GM18909 (cell line): ENCODE data around the gene TUT7.
A peak's percentile ranks its signal among the peaks of the same experiment; 100 is the strongest.
"Not testable (repeated sequence)": the region's sequence is repeated elsewhere in the genome, so short reads cannot be mapped to it uniquely, and the experiment has no call there.

Experiments
- ATAC-seq: cut with Tn5 transposase; IDR thresholded peaks from one replicate; pipeline ENCODE4 v1.9.1; 2021; ENCODE audit warnings: mild to moderate bottlenecking; ENCODE audit not compliant: unreplicated experiment, poor library complexity

TUT7 gene

DNA sequence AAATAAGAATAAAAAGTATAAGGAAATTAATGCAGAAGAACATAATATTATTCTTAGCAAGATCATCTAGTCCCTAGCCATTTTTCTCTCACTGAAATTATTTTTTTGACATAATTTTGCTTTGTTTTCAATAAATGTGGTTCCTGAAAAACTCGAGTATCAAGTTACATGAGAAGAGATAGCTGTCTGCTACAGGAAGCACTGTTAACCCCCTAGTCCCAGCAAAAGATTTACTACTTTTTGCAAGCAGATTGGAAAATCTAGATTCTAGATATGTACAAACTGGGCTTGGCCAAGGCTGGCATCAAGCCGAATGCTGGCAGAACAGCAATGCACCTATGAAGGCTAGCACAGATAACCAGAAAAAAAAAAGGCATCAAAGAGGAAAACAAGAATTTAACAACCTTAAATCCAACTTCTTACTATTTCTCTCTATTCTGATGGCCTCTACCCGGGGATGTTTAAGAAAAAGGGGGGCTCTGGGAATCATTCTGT lies 49.9 kb downstream of the TUT7 start:
- no peak for ATAC-seq

DNA sequence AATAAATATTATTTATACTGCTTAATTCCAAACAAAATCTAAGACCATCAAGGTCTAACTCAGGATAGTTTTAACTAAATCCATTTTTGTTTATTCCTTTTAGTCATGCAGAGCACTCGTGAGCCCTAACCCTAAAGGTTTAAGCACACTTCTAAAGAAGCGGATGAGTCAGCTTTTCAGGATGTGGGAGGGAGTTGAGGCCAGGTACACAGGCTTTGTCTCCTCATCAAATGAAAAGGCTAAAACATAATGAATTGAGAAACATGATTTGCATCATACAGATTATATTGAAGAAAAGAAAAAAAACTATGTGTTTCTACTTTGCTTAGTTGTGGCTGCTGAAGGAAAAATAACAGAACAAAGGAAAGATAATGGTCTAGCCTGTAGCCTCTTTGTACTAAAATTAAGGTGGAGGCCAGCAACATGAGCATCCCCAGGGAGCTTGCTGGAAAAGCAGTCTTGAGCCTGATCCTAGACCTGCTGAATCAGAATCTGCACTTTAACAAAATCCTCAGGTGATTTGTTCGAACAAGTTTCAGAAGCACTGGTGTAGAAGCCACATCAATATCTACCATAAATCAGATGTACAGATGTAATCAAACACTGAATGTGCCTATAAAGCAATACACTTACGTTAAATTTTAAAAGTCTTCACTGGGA lies 50.8 kb downstream of the TUT7 start:
- ATAC-seq: no peak

DNA sequence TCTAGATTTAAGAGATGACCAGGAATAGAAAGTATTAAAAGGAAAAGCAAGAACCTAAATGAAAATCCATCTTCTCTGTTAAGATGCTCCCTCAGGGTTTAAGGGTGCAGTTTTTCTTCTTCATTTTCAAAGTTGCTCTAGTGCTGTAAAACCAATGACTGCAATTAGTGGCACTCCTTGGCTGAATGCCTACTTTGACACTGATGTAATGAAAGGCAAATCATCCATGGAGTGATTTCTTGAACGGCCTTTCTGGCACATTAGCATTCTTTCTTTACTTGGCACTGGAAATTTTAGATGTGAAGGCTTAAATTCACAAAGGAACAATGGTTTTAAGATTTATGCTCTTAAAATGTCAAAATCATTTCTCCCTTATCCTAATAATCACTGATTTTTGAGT lies 52.5 kb downstream of the TUT7 start:
- no peak for ATAC-seq

DNA sequence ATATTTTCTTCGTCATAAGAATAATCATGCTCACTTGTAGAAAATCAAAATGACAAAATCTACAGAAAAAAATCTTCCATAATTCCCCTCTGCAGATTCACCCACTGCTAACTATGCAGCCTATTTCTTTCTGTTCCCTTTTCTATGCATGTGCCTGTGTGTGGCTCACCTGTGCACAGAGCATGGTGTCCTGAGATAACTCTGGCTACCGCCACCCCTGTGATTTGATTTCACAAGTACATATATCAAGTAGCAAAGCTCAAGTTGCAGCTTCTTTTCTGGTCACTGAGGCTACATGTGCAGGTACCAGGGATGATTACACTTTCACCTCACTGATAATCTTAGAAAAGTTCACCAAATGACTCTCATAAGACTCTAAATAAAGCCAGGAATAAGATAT lies 53.5 kb downstream of the TUT7 start:
- no peak for ATAC-seq

DNA sequence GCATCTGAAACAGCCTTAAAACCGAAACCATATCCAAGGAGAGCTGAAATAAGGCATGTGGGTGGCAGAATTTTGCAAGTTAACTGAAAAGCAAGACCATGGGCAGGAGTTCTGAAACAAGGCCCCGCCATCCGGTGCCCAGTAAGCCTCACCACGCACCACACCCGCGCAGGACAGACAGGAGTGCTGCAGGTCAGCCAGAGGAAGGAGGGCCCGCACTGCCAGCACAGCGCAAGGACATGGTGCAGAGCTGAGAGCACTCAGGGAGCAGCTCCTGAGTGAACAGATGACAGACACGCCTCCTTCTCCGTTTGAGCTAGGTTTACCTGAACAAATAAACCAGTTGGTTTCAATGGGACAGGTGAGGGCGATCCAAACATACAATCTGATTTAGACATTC lies 55.3 kb downstream of the TUT7 start:
- no peak for ATAC-seq

DNA sequence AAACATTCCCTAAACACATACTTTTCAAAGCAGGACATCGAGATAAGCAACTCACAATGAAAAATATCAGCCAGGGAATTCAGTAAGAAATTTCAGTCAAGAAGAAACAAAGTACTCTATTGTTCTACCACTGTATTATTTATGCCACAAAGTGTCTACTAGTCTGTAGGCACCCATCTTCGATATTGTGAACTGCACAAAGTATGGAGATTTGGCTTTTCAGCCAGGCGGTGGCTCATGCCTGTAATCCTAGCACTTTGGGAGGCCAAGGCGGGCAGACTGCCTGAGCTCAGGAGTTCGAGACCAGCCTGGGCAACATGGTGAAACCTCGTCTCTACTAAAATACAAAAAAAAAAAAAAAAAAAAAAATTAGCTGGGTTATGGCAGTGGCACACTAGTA lies 63.9 kb downstream of the TUT7 start:
- ATAC-seq: not testable (repeated sequence)

DNA sequence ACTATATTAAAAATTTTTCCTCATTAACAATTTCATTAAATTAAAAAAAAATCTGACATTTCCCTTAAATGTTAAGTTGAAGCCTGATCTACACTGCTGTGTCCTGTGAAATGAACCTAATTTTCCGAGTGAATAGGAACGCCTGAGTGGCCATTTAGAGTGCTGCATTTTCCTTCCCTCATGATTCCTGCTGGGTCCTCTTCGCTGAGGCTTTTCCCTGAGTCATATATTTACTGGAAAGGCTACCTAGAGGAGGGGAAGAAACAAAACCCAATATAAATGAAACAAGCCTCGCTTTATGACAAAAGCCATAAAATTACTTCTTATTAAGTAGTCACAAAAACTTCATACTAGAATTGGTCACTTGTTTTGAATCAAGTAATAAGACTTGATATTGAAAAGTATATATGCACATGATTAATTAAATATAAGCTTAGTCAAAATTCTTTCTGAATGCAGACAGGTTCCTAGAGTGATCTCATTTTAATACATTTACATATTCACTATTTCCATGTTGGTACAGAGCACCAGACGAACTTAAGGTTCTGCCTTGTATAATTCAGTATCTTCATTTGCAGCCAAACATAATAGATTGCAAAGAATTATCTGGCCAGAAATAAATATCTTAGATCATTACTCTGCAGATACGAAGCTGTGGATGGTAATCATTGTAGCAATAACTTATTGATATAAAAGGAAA lies 65.6 kb downstream of the TUT7 start:
- no peak for ATAC-seq

DNA sequence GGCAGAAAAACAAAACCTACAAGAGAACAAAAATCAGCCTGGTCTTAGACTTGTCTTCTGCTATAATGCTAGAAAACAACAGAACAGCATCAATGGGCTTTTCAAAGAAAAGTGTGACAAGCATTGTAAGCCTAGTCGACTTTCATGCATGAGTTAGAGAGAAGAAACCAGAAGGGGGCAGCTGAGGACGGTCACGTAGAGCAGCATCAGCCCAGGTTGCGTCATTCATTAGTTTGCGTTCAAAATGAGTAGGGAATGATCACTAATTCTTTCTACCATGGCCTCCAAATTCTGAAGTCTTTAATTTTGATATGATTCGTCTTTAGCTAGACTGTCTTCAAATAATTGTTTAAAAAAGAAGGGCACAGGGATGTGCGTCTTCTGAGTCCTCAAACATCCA lies 67.2 kb downstream of the TUT7 start:
- ATAC-seq: no peak

DNA sequence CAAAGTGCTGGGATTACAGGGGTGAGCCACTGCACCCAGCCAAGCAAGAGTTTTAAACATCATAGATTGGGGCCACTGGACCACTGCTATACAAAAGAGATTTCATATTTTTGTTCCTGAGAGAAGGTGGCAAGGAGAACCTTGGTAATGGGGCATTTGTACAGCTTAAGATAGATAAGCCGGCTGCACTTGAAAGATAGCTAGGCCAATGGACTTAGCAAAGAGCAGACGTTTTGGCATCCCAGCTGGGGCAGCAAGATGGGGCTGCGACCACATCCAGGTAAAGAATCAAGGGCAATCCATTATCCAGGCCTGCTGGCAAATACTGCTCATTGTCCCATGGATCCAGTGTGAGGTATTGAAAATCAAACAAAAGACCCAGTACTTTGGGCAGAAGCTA lies 67.9 kb downstream of the TUT7 start:
- ATAC-seq: no peak

DNA sequence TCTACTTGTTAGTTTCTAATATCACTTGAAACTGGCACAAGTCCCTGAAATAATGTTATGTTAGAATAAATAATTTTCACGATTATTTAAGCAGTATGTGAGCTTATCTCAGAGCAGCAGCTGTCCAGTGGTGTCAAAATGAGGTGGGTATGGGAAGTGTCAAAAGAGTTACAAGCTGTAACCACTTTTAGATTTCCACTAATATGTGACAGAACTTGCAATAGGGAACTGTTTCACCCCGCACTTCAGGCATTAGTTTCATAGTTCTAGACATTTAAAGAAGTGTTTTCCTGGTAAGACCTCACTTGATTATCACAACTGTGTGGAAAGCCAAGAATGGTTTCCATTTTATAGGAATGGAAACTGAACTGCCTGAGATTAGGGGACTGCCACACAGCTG lies 68.9 kb downstream of the TUT7 start:
- ATAC-seq: no peak

DNA sequence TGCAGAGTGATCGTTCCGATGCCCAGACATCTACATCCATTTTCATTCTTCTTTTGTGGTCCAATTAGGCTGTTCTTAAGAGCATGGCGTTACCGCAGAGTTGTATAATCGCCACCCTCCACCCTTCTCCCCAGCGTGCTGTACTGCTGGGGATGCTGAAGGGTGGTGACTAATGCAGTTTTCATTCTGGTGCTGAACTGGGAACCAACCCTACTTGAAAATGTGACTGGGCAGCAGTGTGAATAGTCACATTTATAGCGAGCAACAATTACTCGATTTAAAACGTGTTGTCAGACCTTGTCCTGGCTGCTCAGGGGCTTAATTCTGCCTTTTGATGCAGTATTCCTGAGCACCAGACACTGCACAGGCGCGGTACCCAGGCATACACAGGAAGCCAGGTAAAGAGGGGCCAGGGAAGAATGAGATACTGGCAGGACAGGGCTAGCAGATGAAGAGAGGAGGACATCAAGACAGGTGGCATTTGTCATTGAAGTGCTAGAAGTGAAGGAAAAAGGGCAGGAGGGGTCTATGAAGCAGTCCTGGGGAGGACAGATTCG lies 71.2 kb downstream of the TUT7 start:
- ATAC-seq: peak; percentile 11

DNA sequence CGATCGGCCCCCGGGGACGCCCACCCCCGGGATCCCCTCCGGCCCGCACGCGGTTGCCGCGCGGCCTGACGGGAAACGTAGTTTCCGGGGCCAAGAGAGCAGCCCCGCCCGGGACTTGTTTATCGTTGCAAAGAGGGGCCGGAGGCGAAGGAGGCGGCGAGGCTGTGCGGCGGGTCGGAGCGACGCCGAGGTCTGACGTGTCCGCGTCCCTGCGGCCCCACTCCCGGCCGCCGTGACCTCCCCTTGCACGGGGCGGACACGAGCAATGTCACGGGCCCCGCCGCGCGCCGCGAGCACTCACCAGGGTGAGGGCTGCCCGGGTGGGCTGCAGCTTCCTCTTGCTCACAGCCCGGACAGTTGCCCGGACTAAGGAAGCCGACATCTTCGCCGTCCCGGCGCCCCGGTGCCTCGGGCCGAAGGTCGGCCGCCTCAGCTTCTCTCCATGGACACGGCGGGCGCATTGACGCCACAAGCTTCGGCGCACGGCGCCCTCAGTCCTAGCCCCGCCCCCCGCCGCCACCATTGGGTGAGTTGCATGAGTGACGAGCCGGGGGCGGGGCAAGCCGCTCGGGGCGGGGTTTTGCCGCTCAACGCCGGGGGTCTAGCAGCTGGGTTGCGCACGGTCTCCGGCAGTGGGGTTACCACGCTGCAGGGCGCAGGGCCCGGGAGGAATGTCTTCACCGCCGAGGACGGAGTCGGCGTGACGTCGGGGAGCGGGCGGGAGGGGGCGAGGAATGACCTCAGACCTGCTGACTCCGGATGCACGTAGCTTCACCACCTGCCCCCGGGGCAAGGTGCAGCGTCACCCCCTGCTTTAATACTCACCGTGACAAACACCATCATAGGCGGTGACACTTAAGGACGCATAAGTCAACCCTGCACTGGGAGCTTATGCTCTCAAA lies 71.9 kb downstream of the TUT7 start, which contains the start of gene ISCA1:
Gene ISCA1 (minus strand): TSS at position 462 of the 902 bp plus-strand sequence. CDS start 80 bp downstream, at position 382.
- peak; percentile 89 for ATAC-seq

DNA sequence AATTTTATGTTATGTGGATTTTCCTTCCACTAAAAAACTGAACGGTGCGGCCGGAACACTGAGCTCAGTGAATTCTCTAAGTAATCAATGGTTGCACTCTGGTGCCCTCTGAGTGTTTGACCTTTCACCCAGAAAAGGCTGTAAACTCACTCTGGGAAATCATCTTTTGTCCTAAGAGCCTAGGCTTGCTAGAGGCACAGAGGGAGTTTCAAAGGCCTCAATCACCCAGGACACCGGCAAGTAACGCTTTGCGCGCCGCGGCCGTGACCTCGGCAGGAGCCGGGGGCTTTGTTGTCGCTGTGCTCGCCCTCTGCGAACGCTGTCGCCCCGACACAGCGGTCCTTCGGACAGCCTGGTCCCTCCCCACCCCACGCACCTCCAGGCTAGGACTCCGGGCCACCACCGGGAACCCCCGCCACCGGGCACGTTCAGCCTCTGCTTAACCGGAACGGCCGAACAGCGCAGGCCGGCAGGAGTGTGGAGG lies 72.6 kb downstream of the TUT7 start:
- peak; percentile 32 for ATAC-seq

DNA sequence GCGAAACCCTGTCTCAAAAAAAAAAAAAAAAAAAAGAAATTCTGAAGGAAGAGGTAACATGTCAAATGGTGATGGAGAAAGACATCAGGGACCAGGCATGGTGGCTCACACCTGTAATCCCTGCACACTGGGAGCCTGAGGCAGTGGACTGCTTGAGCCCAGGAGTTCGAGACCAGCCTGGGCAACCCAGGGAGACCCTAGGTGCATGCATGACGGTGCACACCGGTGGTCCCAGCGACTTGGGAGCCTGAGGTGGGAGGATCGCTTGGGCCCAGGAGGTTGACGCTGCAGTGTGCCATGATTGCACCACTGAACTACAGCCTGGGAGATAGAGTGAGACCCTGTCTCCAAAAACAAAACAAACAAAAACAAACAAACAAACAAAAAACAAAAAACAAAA lies 73.6 kb downstream of the TUT7 start:
- no peak for ATAC-seq

DNA sequence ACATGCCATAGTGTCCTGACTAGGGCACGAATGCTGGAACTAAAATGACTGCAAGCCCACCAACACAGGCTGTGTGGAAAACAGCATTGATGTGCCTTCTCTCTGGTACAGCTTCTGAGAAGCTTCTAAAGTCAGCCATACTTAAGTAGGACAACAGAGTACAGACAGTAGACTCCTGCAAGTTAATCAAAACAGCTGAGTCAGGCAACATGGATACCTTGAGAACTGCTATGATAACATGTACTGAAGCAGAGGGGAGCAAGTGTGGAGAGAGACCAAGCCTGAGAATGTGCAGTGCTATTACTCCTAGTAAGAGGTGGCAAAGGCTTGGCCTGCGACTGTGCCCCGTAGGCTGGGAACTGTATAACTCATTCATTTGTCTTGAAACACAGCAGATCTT lies 74.4 kb downstream of the TUT7 start:
- ATAC-seq: no peak

DNA sequence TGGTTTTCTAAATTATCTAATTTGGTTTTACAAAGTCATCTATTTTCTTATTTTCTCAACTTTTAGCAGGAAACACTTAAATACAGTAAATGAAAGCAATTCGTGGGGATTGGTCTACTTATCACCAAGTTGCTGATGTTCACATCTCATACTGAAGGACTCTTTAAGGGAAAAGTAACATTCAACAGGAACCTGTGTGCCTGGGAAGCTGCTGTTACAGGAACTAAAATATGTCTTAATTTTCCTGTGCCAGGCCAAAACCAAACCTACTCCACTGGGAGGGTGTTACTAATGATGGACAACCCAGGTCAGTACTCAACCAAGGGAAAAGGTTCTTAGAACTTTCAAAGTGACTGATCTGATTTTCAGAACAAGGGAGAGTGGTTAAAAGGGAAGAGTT lies 77.1 kb downstream of the TUT7 start:
- no peak for ATAC-seq

DNA sequence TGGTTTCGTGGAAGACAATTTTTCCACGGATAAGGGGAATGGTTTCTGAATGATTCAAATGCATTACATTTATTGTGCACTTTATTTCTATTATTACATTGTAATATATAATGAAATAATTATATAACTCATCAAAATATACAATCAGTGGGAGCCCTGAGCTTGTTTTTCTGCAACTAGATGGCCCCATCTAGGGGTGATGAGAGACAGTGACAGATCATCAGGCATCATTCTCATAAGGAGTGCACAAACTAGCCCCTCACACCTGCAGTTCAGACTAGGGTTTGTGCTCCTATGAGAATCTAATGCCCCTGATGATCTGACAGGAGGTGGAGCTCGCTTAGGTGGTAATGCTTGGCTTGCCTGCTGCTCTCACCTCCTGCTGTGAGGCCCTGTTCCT lies 78.2 kb downstream of the TUT7 start:
- ATAC-seq: no peak

DNA sequence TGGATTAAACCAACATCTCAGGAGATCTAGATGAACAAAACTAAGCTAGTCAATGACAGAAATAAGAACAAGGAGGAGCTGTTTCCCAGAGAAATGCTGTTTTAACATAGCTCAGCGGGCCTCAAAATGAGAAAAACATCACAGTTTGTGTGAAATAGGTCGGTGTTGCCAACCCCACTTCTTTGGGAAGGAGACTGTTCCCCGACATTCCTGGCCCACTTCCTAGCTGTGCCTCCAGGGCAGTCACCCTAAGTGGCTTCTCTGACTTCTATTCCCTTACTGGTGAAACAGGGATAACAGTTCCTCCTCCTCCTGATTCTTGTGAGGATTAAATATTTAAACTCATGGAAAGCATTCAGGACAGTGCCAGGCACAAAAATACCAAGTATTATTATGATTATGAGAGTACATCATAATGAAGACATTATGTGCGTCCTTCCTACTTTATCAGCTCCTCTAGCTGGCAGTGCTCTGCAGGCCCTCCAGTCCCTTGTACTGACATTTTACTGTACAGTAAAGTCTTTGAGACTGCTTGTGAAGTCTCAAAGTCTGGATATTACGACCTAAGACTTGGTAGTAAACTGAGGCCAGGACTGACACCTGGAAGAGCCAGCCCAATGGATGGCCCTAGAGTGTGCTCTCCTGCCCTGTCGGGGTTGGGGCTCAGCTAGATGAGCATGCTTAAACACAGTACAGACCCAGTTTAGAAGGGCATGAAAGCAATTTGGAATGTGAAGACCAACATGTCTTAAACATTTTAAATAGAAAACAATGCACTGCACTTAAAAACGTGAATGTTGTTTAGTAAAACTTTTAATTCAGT lies 79.2 kb downstream of the TUT7 start:
- ATAC-seq: no peak

DNA sequence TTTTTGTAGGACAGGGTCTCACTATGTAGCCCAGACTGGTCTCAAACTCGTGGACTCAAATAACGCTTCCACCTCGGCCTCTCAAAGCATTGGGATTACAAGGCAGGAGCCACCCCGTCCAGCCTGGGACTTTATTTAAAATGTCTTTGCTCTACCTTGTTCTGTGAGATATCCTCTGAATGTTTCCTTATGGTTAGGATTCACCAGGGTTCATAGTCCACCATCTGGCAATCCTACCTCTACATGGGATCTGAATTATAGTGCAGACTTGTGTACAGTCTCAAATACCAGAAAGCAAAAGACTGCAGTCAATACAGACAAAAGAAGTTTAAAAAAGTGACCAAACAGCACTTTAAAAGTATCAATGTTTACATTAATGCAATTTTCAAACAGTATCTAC lies 82.0 kb downstream of the TUT7 start:
- ATAC-seq: no peak

DNA sequence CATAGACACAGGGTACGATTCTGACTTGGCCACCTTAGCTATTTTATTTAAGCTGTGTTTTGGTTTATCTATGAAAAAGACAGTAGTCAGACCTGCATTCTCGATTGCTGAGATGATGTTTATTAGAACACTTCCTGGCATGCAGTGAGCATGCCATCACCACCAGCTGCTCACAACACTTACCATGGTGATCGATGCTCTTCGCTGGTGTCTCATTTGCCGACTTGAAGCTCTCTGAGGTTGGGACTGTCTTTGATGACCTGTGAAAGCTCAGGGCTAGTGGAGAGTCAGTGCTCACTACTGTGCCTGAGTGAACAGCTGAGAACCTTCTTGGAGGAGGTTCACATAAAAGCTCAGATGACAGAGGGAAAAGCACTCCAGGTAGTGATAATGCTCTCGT lies 90.3 kb downstream of the TUT7 start:
- ATAC-seq: no peak
